ENCODE results near the gene CTRB2.

DNA sequence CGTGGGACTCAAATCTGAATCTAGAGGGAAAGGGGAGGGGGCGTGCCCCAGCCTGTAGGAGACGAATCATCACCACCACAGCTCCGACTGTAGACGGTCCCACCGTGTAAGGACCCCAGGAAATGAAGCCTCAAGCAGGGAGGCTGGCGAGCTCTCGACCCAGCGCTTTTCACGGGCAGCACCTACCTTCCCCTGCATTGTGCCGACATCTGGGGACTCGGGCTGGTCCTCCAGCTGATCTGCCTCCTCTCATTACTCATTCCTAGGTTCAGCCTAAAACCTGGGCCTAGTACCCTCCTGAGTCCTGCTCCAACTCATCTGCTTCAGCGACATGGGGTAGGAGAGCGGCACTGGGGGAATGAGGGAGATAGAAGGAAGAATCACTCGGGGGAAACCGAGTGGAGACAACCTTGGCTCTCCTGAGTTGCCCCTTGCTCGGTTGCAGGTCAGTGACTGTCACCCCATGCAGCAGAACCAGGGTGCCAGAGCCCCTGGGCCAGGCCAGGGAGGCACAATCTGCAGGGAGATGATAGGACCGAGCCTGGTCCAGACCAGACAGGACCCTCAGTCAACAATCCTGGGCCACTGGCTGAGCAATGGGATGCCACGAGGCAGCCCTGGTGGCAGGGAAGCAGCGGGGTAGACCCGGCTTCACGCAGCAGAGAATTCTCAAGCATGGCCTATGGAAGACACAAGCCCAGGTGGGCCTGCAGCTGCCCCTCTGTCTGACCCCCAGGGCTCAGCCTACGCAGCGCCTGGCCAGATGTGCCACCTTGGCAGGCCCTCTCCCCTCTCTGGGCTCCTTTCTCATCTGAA is 45.3 kb upstream of the CTRB2 start:
- TF ChIP-seq POLR2A (IDR thresholded peaks at IDR 0.05) (no peak), POLR2AphosphoS5 (IDR thresholded peaks at IDR 0.05) (no peak), CTCF (IDR thresholded peaks at IDR 0.05) (no peak)

All from suprapubic skin (tissue), 4 donors.